ENCODE measurements around the gene SOX3. TPM values are rescaled to one million over a fixed set of nuclear protein-coding genes. Genes with fewer than 3 reads are reported as not detected.

The SOX3 gene
- total RNA-seq, 1 donor = not detected

Other genes starting within 250 kb of the SOX3 start
- gene LINC00632, start 204.7 kb upstream of the SOX3 start, total RNA-seq = 0.21 TPM